Gastroesophageal sphincter (tissue), 3 donors: ENCODE data around the gene CDH13.

Experiments
- POLR2A ChIP-seq, 2 donors: fragments of 450-650 bp; IDR thresholded peaks; one replicate each; pipeline ENCODE4 v1.6.1; 2017; ENCODE audit warnings: antibody characterized with exemption in 2 of 2, mild to moderate bottlenecking in 2 of 2, moderate library complexity in 1 of 2
- POLR2AphosphoS5 ChIP-seq: sonication (generic); formaldehyde crosslinking; IDR thresholded peaks from one replicate; pipeline ENCODE4 v1.6.1; 2017; ENCODE audit warnings: antibody characterized with exemption
- TF ChIP-seq, protein P1 (sequence below), 4 experiments: fragments of 200-600 bp in 2 of 4; fragments of 450-650 bp in 2 of 4; sonication (generic) in 1 of 4; IDR thresholded peaks; one replicate each; pipeline ENCODE4 v1.5.1; 2017 to 2019; ENCODE audit warnings: antibody characterized with exemption in 4 of 4, mild to moderate bottlenecking in 2 of 4, moderate library complexity in 2 of 4

DNA sequence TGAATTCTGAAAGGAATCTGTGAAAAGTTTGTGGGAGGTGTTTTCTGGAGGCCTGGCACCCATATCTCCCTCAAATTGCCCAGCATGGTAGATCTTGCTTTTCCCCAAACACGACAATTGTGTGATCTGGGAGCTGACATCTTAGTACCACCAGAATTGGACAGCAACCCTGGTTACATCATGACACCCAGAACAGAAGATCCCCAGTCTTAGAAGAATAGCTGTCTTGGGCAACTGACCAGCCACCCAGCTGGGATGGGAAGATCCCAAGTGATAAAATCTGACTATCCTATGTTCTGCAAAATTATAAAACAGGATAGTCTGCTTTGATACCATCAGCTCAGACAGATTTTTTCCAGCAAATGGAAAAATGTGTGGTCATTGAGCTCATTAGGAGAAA, 235.3 kb downstream of the CDH13 start:
- TF ChIP-seq POLR2A (IDR thresholded peaks at IDR 0.05), result no peak
- TF ChIP-seq, protein P1, sequence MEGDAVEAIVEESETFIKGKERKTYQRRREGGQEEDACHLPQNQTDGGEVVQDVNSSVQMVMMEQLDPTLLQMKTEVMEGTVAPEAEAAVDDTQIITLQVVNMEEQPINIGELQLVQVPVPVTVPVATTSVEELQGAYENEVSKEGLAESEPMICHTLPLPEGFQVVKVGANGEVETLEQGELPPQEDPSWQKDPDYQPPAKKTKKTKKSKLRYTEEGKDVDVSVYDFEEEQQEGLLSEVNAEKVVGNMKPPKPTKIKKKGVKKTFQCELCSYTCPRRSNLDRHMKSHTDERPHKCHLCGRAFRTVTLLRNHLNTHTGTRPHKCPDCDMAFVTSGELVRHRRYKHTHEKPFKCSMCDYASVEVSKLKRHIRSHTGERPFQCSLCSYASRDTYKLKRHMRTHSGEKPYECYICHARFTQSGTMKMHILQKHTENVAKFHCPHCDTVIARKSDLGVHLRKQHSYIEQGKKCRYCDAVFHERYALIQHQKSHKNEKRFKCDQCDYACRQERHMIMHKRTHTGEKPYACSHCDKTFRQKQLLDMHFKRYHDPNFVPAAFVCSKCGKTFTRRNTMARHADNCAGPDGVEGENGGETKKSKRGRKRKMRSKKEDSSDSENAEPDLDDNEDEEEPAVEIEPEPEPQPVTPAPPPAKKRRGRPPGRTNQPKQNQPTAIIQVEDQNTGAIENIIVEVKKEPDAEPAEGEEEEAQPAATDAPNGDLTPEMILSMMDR (IDR thresholded peaks at IDR 0.05), result no peak
- TF ChIP-seq POLR2AphosphoS5, result no peak
